ENCODE measurements around the gene EHF. TPM values are rescaled to one million over a fixed set of nuclear protein-coding genes. Genes with fewer than 3 reads are reported as not detected.
A peak's percentile ranks its signal among the peaks of the same experiment; 100 is the strongest.

The EHF gene
- total and polyA plus RNA-seq, 7 donors: 0.04 to 0.20 (median 0.13) TPM; not detected in 1

DNA sequence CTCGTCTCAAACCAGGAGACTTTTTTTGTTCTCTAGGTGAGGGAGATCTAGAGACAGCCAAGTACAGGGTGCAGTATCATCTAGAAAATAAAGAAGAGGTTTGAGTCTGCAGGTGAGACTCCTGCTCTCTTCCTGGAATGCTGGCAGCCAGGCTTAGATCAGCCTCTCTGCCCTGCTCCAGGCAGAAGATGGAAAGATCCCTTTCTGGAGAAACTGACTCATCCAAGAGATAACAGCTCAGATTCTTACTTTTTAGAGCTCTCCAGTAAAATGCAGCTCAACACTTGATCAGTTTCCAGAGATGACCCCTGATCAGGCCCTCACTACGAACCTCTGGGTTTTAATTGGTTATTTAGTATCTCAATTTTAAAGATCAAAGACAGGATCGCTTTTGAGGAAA lies 44.6 kb upstream of the EHF start:
- ATAC-seq (no peak), DNase-seq (no peak)
- Histone ChIP-seq H3K27me3 (ENCODE audit: insufficient read depth in 3 of 3, low read length in 2 of 3) (peaks cover 0 to 27% (median 3%) of the 10 kb centered on the region in 3 donors), H3K27ac (no peak overlapping the region), H3K9me3 (no peaks in the 10 kb centered on the region), H3K4me1 (no peaks in the 10 kb centered on the region), H3K36me3 (ENCODE audit: insufficient read depth in 1 of 2, low read depth in 1 of 2) (no peaks in the 10 kb centered on the region), H3K4me3 (no peak overlapping the region)
- intact Hi-C loops (cut with DNase I): no loop called here
- TF ChIP-seq, protein P1, sequence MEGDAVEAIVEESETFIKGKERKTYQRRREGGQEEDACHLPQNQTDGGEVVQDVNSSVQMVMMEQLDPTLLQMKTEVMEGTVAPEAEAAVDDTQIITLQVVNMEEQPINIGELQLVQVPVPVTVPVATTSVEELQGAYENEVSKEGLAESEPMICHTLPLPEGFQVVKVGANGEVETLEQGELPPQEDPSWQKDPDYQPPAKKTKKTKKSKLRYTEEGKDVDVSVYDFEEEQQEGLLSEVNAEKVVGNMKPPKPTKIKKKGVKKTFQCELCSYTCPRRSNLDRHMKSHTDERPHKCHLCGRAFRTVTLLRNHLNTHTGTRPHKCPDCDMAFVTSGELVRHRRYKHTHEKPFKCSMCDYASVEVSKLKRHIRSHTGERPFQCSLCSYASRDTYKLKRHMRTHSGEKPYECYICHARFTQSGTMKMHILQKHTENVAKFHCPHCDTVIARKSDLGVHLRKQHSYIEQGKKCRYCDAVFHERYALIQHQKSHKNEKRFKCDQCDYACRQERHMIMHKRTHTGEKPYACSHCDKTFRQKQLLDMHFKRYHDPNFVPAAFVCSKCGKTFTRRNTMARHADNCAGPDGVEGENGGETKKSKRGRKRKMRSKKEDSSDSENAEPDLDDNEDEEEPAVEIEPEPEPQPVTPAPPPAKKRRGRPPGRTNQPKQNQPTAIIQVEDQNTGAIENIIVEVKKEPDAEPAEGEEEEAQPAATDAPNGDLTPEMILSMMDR (IDR thresholded peaks at IDR 0.05): no peak
- 84 to 91% (median 90%) methylated on average over 3 of the region's 3 CpGs for WGBS, 3 donors

DNA sequence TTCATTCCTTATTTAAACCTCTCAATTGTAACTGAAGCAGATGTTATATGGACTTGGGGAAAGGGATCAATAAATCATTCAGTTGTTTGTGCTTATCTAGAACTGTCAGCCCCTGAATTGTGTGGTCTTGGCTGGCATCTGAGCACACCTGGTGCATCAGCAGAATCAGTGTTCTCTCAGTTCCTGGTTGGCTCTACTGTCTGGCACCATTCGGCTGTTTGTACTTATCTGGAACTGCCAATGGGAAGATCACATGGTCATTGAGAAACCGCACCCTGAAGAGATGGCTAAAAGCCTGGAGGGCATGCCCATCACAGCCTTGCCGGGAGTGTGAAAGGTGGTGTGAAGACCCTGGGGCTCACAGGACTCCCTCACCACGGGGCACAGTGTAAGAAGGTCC lies 37.1 kb upstream of the EHF start:
- DNase-seq (no peak), ATAC-seq (no peak)
- TF ChIP-seq, protein P1 (IDR thresholded peaks at IDR 0.05): no peak
- Histone ChIP-seq H3K27ac (no peak overlapping the region), H3K36me3 (ENCODE audit: insufficient read depth in 1 of 2, low read depth in 1 of 2) (no peaks in the 10 kb centered on the region), H3K27me3 (ENCODE audit: insufficient read depth in 3 of 3, low read length in 2 of 3) (peaks cover 0 to 3% (median 2%) of the 10 kb centered on the region in 3 donors), H3K4me3 (no peak overlapping the region), H3K9me3 (no peaks in the 10 kb centered on the region), H3K4me1 (peaks cover 3% of the 10 kb centered on the region)
- intact Hi-C loops (cut with DNase I): loop anchor here in 1 of 2 donors (10.0 kb wide), 2 partner anchors 171 to 811 kb away; no protein-coding TSS in a partner anchor
- WGBS, 3 donors: 30 to 46% (median 45%) methylated on average over 4 of the region's 4 CpGs

DNA sequence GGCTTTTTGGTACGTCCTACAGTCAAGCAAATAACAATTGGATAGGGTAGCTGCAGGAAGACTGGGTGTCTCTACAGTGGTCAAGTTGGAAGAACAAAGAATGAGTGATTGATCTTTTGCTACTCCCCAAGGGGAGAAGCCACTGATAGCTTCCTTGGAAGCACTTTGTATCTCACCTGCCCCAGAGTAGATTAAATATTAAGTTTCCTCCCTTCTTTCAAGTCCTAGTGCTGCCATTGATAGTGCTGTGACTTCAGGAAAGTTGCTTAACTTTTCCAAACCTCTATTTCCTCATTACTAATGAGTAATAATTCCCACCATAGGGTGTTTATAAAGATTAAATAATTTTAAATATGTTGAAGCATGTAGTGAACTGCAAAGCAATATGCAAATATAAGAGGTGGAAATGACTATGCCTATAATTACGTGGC lies 35.6 kb upstream of the EHF start:
- intact Hi-C loops (cut with DNase I): loop anchor here (5.0 to 10.0 kb wide), 6 partner anchors 82 to 827 kb away; no protein-coding TSS in a partner anchor
- DNase-seq: no peak
- H3K4me3 ChIP-seq: no peak overlapping the region
- TF ChIP-seq, protein P1 (IDR thresholded peaks at IDR 0.05): no peak
- no peak overlapping the region for H3K27ac ChIP-seq
- no peaks in the 10 kb centered on the region for H3K36me3 ChIP-seq (ENCODE audit: insufficient read depth in 1 of 2, low read depth in 1 of 2)
- H3K27me3 ChIP-seq (ENCODE audit: insufficient read depth in 3 of 3, low read length in 2 of 3): peaks cover 0 to 3% (median 0%) of the 10 kb centered on the region in 3 donors
- WGBS, 3 donors: 78 to 85% (median 84%) methylated on average over 2 of the region's 2 CpGs
- ATAC-seq: no peak
- peaks cover 3% of the 10 kb centered on the region for H3K4me1 ChIP-seq
- H3K9me3 ChIP-seq: no peaks in the 10 kb centered on the region

DNA sequence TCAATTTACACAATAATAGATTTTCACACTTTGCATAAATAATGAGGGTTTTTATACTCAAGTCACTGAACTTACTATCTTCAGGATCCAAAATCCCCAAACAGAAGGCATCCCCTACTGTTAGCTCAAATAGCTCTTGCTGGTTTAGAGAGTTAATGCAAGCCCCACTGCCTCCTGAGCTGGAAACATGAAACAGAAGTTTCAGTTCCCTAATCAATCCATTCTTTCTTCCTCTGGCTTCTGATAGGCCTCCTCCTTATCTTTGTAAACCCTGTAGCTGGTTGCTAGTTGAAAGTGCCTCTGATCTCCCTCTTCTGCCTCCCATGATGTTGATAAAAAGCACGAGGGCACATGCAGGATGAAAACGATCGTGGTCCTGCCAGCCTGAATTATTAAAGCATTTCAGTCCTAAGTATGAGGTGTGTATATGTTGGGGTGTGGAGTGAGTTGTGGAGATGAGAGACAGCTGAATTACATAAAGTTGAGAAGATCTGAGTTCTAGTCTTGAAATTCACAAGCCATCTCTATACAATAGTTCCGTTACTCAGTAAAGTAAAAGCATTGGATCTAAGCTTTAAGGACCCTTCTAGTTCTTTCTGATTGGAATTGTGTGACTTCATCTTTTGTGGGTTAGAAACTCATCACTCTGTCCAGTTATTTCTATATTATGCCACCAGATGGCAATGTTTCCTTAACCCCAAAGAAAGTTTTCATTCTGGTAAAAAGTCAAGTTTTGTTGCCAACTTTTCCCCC lies 35.0 kb upstream of the EHF start:
- DNase-seq (no peak), ATAC-seq (peak; percentile 56 to 83 (median 64))
- Histone ChIP-seq H3K9me3 (no peaks in the 10 kb centered on the region), H3K27ac (no peak overlapping the region), H3K27me3 (ENCODE audit: insufficient read depth in 3 of 3, low read length in 2 of 3) (peaks cover 0 to 3% (median 0%) of the 10 kb centered on the region in 3 donors), H3K4me3 (peak overlapping the region; percentile 35), H3K36me3 (ENCODE audit: insufficient read depth in 1 of 2, low read depth in 1 of 2) (no peaks in the 10 kb centered on the region), H3K4me1 (peaks cover 3% of the 10 kb centered on the region)
- TF ChIP-seq, protein P1 (IDR thresholded peaks at IDR 0.05): peak; percentile 74
- 5 to 20% (median 13%) methylated on average over 4 of the region's 4 CpGs for WGBS, 3 donors
- intact Hi-C loops (cut with DNase I): loop anchor here (2.0 to 10.0 kb wide), 7 partner anchors 81 to 826 kb away; no protein-coding TSS in a partner anchor
